ENCODE data around the gene TP53TG5.

GRCh38 chr20:45370571-45371160 is 7.5 kb downstream of the TP53TG5 start:
- TF ChIP-seq CTCF (conservative IDR thresholded peaks at IDR 0.05; ENCODE audit: low read depth in 2 of 2) (no peak), POLR2AphosphoS5 (IDR thresholded peaks at IDR 0.05; ENCODE audit: low read depth) (no peak)

All from GM23338 (cell line).